Measurements from ENCODE around the gene CIB1. TPM values are rescaled to one million over a fixed set of nuclear protein-coding genes. Genes with fewer than 3 reads are reported as not detected.

Gene CIB1
- total RNA-seq, 1 experiment from 2014 or later = 30.1 TPM

DNA sequence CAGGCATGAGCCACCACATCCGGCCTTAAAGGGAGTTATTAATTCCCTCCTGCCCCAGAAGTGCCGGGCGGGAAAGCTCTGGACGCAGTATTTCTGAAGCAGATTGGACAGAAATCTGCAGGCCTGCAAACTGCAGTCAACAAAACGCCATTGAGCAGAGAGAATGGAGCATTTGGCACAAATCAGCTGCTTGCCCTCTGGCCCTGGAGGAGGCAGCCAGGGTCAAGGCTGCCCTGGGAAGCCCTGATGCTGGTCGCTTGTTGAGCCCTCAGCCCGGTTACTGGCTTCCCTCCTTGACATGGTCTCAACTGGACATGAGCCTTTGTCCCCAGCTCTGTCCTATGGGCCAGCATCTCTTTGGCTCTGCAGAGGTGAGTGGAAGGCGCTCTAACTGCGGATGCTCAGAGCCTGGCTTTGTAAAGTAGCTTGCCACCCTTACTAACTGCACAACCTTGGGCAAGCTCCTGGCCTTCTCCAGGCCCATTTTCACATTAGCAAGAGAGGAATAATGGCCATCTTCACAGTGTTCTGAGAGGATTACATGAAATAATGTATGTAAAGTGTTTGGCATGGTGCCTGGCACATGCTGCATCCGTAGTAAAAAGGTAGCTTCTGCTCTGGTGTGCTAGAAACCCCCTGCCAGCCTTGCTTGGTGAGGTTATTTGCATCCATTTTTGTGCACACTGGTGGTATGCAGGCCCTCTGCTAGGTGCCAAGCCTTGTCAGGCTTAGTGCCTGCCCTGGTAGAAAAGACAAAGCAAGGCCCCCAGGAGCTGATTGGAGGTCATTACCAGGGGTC lies 28.5 kb downstream of the CIB1 start:
- peaks cover 19% of the 10 kb centered on the region for H3K4me1 ChIP-seq (replicated peaks)
- H3K36me3 ChIP-seq = peaks cover 5% of the 10 kb centered on the region; the same call in 1 of the 2 replicates
- DNase-seq (ENCODE audit: low read depth in 1 of 2, low spot score in 2 of 2) = no peak
- no peak overlapping the region for H3K27ac ChIP-seq
- no peak overlapping the region for H3K4me3 ChIP-seq
- no peaks in the 10 kb centered on the region for H3K27me3 ChIP-seq (replicated peaks)
- H3K9me3 ChIP-seq (replicated peaks) = no peaks in the 10 kb centered on the region

DNA sequence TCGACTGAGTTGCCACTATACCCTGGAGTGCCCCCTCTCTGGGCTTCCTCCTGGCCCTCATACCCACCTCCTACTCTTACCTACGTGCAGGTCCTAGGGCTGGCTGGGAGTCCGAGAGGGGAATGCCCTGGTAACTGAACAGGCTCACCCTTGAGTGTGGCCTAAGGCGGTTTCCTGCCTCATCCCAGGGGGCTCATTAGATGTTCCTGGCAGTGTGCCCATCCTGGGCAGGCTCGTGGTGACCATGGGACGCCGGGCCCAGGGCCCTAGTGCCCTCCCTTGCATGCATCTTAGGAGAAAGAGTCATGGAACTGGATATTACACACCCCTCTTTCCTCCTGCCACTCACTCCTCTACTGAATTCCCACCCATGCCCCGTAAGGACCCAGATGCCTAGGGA lies 29.8 kb downstream of the CIB1 start:
- peak in 1 of 2 experiments; percentile 62 for DNase-seq (ENCODE audit: low read depth in 1 of 2, low spot score in 2 of 2)
- no peak overlapping the region for H3K4me3 ChIP-seq
- H3K4me1 ChIP-seq (replicated peaks) = peaks cover 19% of the 10 kb centered on the region
- H3K36me3 ChIP-seq = peaks cover 5% of the 10 kb centered on the region; the same call in 1 of the 2 replicates
- H3K27me3 ChIP-seq (replicated peaks) = no peaks in the 10 kb centered on the region
- H3K27ac ChIP-seq = no peak overlapping the region
- H3K9me3 ChIP-seq (replicated peaks) = no peaks in the 10 kb centered on the region

DNA sequence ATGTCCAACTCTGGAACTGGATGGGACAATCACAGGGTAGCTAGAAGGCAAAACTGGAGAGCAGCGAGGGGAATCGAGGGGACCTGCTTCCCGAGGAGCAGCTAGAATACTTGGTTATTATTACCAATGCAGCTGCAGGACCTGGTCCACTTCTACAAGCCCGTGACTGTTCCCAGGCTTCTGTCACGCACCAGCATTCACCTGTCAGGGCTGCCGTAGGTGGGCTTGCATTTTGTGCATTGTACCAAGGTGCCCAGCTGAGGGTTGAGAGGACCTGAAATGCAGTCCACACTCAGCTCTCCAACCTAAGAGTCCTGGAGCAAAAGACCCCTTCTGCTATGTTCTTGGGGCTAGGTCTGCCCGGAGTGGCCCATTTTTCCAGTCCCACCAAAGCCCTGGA lies 30.3 kb downstream of the CIB1 start:
- no peak overlapping the region for H3K27ac ChIP-seq
- no peaks in the 10 kb centered on the region for H3K9me3 ChIP-seq (replicated peaks)
- DNase-seq (ENCODE audit: low read depth in 1 of 2, low spot score in 2 of 2) = no peak
- peaks cover 5% of the 10 kb centered on the region; the same call in 1 of the 2 replicates for H3K36me3 ChIP-seq
- peaks cover 19% of the 10 kb centered on the region for H3K4me1 ChIP-seq (replicated peaks)
- H3K27me3 ChIP-seq (replicated peaks) = no peaks in the 10 kb centered on the region
- no peak overlapping the region for H3K4me3 ChIP-seq

DNA sequence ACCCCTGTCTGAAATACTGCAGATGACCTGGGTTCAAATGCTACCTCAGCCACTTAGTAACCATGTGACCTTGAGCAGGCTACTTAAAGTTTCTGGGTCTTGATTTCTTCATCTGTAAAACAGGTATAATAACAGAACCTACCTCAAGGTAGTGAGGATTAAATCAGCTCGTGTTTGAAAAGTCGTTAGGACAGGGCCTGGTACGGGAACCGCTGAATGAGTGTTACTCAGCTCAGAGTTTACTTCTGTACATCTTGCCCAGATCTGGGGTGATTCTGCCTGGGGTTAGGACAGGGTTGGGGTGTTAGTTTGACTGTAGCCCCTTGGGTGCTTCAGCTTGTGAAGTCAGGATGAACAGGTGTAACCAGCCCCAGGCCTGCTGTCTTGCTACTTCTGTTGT lies 30.8 kb downstream of the CIB1 start:
- DNase-seq (ENCODE audit: low read depth in 1 of 2, low spot score in 2 of 2) = no peak
- Histone ChIP-seq H3K9me3 (replicated peaks) (no peaks in the 10 kb centered on the region), H3K4me3 (no peak overlapping the region), H3K4me1 (replicated peaks) (peaks cover 19% of the 10 kb centered on the region), H3K27ac (no peak overlapping the region), H3K27me3 (replicated peaks) (no peaks in the 10 kb centered on the region), H3K36me3 (peaks cover 5% of the 10 kb centered on the region; the same call in 1 of the 2 replicates)

DNA sequence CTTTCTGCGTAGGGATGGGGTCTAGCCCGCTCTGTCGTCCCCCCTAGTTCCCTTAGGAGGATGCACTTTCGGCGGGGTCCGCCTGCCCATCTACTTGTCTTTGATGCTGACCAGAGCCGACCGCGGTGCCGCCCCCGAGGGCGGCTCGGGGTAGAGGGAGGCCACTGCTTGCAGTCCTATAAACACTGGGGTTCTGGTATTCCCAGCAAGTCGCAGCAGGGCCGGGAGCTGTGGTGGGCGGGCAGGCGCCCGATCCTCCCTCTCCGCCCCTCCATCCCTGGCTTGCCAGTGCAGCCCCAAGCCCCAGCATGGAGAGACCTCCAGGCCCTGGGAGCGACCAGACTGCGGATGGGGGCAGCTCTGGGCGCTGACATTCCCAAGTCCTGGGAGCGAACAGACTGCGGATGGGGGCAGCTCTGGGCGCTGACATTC lies 31.8 kb downstream of the CIB1 start:
- no peak overlapping the region for H3K27ac ChIP-seq
- no peaks in the 10 kb centered on the region for H3K27me3 ChIP-seq (replicated peaks)
- peak overlapping the region; percentile 92 for H3K4me3 ChIP-seq
- H3K4me1 ChIP-seq (replicated peaks) = peaks cover 19% of the 10 kb centered on the region
- DNase-seq (ENCODE audit: low read depth in 1 of 2, low spot score in 2 of 2) = no peak
- H3K9me3 ChIP-seq (replicated peaks) = no peaks in the 10 kb centered on the region
- H3K36me3 ChIP-seq = peaks cover 5% of the 10 kb centered on the region; the same call in 1 of the 2 replicates

DNA sequence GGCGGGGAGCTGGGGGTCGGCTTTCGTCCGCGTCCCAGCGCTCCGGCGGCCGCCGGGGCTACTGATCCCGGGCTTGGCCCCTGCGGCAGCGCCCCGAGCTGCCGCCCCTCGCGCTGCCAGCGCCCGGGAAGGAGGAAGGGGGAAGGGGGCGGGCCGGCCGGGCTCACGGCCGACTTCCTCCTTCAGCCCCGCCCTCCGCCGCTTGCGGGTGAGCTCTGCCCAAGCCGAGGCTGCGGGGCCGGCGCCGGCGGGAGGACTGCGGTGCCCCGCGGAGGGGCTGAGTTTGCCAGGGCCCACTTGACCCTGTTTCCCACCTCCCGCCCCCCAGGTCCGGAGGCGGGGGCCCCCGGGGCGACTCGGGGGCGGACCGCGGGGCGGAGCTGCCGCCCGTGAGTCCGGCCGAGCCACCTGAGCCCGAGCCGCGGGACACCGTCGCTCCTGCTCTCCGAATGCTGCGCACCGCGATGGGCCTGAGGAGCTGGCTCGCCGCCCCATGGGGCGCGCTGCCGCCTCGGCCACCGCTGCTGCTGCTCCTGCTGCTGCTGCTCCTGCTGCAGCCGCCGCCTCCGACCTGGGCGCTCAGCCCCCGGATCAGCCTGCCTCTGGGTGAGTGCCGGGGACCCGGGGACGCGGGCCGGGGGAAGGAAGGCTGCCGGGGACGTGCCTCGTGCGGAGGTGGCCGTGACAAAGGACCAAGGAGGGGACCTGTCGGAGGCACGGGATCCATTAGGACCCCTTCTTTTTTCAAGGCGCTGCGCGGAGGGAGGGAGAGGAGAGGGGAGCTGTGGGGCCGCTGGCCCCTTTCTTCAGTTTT lies 32.4 kb downstream of the CIB1 start, which contains the start of gene SEMA4B:
SEMA4B (plus strand) TSS at position 201 of the 814 bp plus-strand sequence; CDS start at position 450, 249 bp downstream.
- Histone ChIP-seq H3K27me3 (replicated peaks) (no peaks in the 10 kb centered on the region), H3K9me3 (replicated peaks) (no peaks in the 10 kb centered on the region), H3K4me3 (peak within 1 kb of the TSS; percentile 92), H3K36me3 (peaks cover 5% of the 10 kb centered on the region; the same call in 1 of the 2 replicates), H3K27ac (peak within 1 kb of the TSS; percentile 11; the same call in 1 of the 2 replicates), H3K4me1 (replicated peaks) (peaks cover 19% of the 10 kb centered on the region)
- peak in 1 of 2 experiments; percentile 52 for DNase-seq (ENCODE audit: low read depth in 1 of 2, low spot score in 2 of 2)

DNA sequence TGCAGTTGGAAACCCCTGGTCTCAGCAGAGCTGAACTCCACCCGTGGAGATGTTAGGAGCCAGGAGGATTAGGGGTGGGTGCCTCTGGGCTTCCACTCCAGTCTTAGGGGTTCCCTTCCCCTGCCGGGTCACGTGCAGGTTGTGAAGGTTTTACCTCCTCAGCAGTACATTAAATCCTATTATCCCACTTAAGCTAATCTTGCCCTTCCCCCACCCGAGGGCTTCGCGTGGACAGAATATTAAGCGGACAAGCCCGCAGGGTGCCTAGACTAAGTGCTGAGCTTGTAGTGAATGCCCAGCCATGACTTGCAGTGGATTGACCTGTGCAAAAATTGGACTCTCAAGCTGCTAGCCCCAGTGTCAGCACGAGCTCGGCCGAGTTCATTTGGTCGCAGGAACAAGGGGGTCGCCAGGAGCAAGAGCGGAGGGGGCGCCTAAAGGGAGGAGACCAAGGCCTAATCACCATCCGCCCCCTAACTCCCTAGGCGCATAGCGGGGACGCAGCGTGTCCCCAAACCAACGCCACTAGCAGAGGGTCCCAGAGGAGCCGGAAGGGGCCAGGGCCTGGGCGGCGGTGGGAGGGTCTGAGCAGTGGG lies 33.1 kb downstream of the CIB1 start:
- Histone ChIP-seq H3K4me3 (peak overlapping the region; percentile 92), H3K9me3 (replicated peaks) (no peaks in the 10 kb centered on the region), H3K27ac (peak overlapping the region; percentile 11; the same call in 1 of the 2 replicates), H3K27me3 (replicated peaks) (no peaks in the 10 kb centered on the region), H3K36me3 (peaks cover 5% of the 10 kb centered on the region; the same call in 1 of the 2 replicates), H3K4me1 (replicated peaks) (peaks cover 19% of the 10 kb centered on the region)
- DNase-seq (ENCODE audit: low read depth in 1 of 2, low spot score in 2 of 2) = no peak

DNA sequence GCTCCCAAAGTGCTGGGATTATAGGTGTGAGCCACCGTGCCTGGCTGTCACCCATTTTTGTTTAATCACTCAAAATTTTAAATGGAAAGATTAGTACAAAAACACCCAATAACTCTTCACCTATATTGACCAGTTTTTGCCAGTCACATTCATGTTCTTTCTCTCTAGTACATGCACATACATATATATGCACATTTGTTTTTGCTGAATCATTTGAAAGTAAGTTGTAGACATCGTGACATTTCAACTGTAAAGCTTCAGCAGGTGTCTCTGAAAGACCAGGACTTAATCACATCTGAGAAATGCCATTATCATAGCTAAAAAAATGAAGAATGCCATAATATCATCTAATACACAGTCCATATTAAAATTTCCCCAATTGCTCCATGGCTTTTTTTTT lies 39.1 kb downstream of the CIB1 start:
- DNase-seq (ENCODE audit: low read depth in 1 of 2, low spot score in 2 of 2) = no peak
- Histone ChIP-seq H3K27me3 (replicated peaks) (no peaks in the 10 kb centered on the region), H3K4me1 (replicated peaks) (peaks cover 5% of the 10 kb centered on the region; the same call in 1 of the 2 replicates), H3K9me3 (replicated peaks) (no peaks in the 10 kb centered on the region), H3K4me3 (no peak overlapping the region), H3K27ac (no peak overlapping the region), H3K36me3 (no peaks in the 10 kb centered on the region)

DNA sequence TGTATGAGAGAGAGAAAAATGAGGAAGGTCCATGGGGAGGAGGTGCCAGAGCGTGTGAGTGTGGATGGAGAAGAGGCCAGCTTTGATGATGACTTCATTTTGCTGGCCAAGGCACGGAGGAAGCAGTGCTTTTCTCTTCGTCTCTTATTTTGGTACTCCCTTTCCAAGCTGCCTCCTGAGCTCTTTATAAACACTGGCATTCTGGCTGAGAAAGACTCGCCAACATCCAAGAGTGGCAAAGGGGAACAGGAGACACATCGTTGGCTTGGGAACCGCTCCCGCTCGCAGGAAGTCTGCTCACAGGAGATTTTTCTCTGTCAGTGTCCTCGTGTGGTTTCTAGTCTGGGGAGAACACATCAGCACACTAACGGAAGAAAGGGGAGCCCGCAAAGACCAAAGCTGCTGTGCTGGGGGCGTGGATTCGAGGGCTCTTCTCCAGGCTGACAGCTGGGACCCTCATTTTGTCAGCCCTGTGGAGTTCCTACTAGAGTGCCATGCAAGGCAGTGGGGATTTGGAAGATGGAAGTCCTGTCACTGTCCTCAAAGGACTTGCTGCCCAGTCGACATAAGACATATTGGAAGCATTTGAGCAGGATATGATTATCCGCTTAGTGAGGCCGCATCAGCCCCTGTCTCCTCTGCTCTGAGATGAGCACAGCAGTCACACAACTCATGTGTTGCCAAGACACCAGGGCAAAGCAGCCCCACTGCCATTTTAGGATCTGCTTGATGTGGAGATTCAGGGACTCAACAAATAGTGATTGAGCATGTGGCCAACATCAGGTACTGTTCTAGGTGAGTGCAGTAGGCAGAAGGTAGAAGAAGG lies 40.6 kb downstream of the CIB1 start:
- no peaks in the 10 kb centered on the region for H3K9me3 ChIP-seq (replicated peaks)
- DNase-seq (ENCODE audit: low read depth in 1 of 2, low spot score in 2 of 2) = no peak

DNA sequence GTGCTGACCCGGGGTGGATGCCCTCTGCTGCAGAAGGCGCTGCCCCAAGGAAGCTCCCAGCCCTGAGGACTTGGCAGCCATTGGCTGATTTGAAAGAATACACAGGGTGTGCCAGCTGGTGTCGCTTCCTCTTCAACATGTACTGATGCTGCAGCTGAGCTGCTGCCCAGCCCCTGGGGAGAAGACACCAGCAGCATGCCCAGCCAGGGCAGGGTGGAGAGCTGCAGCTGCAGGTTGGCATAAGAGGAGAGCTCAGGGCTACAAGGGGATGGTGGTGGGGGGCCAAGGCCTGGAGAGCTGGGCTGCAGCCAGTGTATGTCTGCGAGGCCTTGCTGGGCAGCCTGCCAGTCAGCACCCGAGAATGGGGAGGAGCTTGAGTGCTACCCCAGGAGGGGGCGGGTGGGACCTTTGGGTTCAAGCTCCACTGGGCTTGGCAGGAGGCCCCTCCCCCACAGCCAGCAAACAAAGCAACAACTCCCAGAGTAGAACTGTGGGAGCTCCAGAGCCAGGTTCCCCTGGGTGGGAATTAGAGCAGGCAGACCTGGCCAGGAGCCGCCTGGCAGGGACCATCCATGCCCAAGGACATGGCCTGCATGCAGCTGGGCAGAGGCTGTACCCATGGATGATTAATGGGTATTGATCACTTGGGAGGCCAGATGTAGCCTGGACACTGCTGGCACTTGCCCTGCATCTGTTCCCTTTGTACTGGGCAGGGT lies 41.8 kb downstream of the CIB1 start:
- Histone ChIP-seq H3K36me3 (no peaks in the 10 kb centered on the region), H3K4me3 (no peak overlapping the region), H3K27me3 (replicated peaks) (no peaks in the 10 kb centered on the region), H3K4me1 (replicated peaks) (peaks cover 5% of the 10 kb centered on the region; the same call in 1 of the 2 replicates), H3K9me3 (replicated peaks) (no peaks in the 10 kb centered on the region), H3K27ac (no peak overlapping the region)
- DNase-seq (ENCODE audit: low read depth in 1 of 2, low spot score in 2 of 2) = peak in 1 of 2 experiments; percentile 58

More for the DNA sequence above, 40.6 kb downstream of the CIB1 start:
- no peak overlapping the region for H3K4me3 ChIP-seq
- H3K4me1 ChIP-seq (replicated peaks) = peaks cover 5% of the 10 kb centered on the region; the same call in 1 of the 2 replicates
- H3K27me3 ChIP-seq (replicated peaks) = no peaks in the 10 kb centered on the region
- H3K36me3 ChIP-seq = no peaks in the 10 kb centered on the region
- H3K27ac ChIP-seq = no peak overlapping the region

DNA sequence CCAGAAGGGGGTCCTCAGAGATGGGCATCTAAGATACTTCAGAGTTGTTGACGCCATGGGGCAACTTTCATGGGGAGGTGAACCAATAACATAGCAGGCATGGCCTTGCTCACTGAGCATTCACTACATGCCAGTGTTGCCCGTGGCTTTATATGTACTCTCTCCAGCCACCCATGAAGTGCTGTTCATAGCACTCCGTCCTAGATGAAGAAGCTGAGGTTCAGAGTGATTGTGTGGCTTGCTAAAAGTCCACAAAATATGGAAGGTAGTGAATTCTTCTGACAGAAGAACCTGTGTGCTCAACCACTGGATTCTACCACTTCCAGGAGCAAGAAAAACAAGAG lies 42.4 kb downstream of the CIB1 start:
- Histone ChIP-seq H3K4me1 (replicated peaks) (peaks cover 5% of the 10 kb centered on the region; the same call in 1 of the 2 replicates), H3K36me3 (no peaks in the 10 kb centered on the region), H3K9me3 (replicated peaks) (no peaks in the 10 kb centered on the region), H3K27ac (no peak overlapping the region), H3K27me3 (replicated peaks) (no peaks in the 10 kb centered on the region), H3K4me3 (no peak overlapping the region)
- DNase-seq (ENCODE audit: low read depth in 1 of 2, low spot score in 2 of 2) = no peak

DNA sequence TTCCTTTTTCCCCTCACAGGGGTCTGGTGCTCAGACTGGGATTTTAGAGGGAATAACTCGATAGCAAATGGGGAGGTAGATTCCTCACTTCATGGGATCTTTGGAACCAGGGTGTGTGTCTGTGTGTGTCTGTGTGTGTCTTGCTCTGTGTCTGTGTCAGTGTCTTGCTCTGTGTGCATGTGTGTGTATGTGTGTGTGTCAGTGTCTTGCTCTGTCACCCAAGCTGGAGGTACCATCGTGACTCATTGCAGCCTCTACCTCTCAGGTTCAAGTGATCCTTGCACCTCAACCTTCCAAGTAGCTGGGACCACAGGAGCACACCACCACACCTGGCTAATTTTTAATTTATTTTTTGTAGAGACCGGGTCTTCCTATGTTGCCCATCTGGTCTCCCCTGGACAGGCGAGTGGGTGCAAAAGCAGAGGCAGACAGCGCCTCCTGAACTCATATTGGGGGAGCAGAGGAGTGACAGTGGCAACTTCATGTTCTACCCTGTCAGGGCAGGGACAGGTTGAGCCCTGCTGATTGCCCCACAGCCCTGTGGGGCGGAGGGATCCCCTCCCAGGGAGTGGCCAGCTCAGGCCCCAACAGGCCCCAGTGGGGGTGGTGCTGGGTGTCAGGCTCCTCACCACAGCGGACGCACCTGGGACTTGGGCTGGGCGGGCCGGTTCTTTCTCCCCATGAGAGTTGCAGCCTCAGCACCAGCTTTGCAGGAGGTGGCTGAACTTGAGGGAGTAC lies 43.0 kb downstream of the CIB1 start:
- Histone ChIP-seq H3K36me3 (no peaks in the 10 kb centered on the region), H3K4me3 (no peak overlapping the region), H3K27ac (no peak overlapping the region), H3K27me3 (replicated peaks) (no peaks in the 10 kb centered on the region), H3K9me3 (replicated peaks) (no peaks in the 10 kb centered on the region), H3K4me1 (replicated peaks) (peaks cover 5% of the 10 kb centered on the region; the same call in 1 of the 2 replicates)
- no peak for DNase-seq (ENCODE audit: low read depth in 1 of 2, low spot score in 2 of 2)

Measured in SJSA1 (cell line).